GM18498 (cell line): Measurements from ENCODE around the gene SFRP5.

ENCODE experiments used
- ATAC-seq: cut with Tn5 transposase; IDR thresholded peaks from one replicate; pipeline ENCODE4 v1.9.1; 2021; ENCODE audit warnings: mild to moderate bottlenecking, moderate library complexity; ENCODE audit not compliant: unreplicated experiment

The SFRP5 gene

DNA sequence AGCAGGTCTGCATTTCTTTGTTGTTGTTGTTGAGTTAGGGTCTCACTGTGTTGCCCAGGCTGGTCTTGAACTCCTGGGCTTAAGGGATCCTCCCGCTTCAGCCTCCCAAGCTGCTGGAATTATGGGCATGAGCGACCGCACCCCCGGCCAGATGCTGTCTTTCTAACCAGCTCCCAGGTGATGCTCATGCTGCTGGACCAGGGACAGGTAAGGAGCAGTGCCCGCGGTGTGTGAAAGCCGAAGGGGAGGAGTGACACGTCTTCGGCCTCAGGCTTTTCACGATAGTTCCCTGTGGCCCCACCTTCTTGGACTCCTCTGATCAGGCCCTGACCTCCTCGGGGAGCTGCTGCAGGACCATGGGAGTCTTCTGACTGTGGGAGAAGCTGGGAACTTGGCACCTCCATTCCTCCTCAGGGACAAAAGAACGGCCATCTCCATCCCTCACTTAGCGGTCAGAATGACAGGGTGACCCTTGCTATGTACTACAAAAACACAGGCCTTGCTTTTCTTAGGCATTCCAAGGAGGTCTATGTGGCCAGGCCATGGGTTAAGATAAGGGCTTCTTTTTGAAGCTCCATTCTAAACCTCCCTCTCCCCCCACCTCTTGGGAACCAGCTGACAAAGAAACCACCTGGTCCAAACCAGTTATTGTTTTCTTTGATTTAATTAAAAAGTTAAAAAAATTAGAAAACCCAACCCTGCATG lies 5.5 kb downstream of the SFRP5 start:
- no peak for ATAC-seq

DNA sequence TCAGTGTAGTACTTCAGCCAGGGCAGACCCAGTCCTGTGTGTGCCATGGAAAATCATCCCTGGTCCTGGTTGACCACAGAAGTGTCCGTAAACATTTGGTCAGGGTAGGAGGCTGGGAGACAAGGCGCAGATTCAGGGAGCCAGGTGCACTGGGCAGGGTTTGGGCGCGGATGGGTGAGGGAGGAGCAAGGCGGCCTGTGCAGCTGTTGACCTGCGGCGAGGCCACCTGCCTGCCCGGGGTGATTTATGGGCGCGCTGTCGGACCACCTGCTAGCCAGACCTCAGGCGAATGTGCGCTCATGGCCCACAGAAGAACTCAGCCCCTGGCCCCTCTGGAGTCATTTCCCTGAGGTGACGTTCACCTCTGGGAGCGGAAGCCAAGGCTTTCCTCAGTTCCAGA lies 6.6 kb downstream of the SFRP5 start:
- no peak for ATAC-seq

DNA sequence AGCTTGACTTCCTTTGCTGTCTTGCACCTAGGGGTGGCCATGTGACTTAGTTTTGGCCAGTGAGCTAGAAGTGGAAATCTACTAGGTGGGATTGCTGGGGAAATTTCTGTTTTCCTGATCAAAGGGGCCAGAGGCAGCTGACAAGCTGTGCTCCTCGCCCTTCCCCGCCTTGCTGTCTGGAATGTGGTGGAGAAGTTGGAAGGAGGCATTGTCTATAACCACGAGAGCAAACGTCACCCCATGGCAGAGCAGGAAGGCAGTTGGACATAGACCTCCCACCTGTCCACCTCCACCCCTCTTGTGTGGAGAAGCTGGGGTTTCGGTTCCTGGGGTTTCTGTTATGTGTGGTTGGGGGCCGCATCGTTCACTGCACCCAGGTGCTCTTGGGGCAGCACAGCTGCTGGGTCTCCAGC lies 7.3 kb downstream of the SFRP5 start:
- ATAC-seq = no peak

GRCh38 chr10:97763947-97764346 lies 7.9 kb downstream of the SFRP5 start:
- no peak for ATAC-seq

- ATAC-seq = no peak
Observed at GRCh38 chr10:97763411-97763810, 8.4 kb downstream of the SFRP5 start.

DNA sequence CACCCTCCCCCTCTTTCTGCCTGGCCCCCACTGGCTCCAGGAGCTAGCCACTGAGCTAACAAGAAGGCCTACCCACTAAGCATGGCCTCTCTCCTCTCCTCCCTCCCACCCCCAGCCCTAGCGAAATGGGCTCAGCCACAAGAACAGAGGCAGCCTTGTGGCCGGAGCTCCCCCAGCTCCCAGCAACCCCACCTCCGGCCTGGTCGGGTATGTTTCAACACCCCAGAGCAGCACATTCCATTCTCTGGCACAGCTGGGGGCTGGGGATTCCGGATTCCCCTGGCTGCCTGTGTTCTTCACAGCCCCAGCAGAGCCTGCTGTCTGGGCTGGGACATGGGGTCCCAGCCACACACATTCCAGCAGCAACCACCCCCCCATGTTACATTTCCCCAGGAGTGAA lies 9.0 kb downstream of the SFRP5 start:
- no peak for ATAC-seq

DNA sequence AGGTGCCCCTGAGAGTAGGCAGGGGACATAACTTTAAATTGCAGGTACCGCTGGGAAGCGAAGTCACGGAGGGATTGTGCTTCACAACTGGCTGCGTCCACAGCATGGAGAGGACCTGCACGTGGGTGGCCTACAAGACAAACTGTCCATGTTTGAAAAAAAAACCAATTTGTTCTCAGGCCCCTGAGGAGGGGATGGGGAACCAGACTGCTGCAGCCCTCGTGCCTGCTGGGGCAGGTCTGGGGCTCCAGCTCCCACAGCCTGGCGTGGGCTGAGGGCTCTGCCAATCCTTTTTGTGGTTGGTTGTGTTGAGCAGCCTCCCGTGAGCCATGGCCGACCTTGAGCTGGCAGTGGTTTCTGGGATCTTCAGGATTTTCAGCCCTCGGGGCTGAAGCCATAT lies 9.7 kb downstream of the SFRP5 start:
- ATAC-seq = no peak

DNA sequence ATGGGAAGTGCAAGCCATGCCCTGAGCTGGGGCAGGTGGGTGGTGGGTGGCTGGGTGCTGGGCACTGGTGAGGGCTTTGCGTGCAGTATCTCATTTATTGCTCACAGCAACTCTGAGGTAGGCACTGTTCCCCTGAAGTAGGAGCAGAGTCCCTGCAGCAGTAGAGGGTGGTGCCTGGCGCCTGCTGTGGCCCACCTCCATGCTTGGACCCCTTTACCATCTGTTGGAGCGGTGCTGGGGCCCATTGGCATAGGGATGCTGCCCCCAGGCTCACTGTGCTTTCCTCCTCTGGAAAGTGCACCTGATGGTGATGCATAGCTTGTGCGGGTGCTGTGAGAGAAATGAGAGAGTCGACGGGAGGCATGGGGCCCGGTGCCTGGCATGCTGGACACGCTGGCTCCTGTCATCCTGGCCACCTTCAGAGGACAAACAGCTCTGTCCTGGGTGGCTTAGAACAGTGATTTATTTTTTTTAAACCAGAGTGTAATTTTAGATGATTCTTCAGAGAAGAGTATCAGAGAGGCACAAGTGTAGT lies 10.4 kb downstream of the SFRP5 start:
- no peak for ATAC-seq

GRCh38 chr10:97760461-97761257 lies 11.1 kb downstream of the SFRP5 start:
- no peak for ATAC-seq

- no peak for ATAC-seq
Observed at GRCh38 chr10:97759946-97760345, 11.9 kb downstream of the SFRP5 start.

GRCh38 chr10:97759158-97759887 lies 12.5 kb downstream of the SFRP5 start:
- ATAC-seq = peak; percentile 61

- no peak for ATAC-seq
Observed at GRCh38 chr10:97757471-97757870, 14.3 kb downstream of the SFRP5 start.

GRCh38 chr10:97755718-97756117 lies 16.1 kb downstream of the SFRP5 start:
- ATAC-seq = no peak

GRCh38 chr10:97754726-97755125 lies 17.1 kb downstream of the SFRP5 start:
- no peak for ATAC-seq

GRCh38 chr10:97752956-97753355 lies 18.8 kb downstream of the SFRP5 start:
- no peak for ATAC-seq

DNA sequence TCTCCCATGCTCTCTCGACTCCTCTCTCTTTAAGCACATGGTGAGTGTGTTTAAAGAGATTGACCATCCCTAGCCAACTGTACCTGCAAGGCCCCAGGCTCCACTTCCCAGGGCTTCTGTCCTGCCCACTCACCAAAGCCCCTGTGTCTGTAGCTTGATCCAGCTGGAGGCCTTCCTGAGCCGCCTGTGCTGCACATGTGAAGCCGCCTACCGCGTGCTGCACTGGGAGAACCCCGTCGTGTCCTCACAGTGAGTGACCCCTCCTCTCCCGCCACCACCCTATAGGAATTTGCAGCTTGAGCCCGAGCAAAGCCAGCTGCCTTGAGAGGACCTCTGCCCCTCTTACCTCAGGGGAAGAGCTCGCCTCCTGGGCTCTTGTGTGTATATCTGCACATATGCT lies 23.7 kb downstream of the SFRP5 start:
- no peak for ATAC-seq

DNA sequence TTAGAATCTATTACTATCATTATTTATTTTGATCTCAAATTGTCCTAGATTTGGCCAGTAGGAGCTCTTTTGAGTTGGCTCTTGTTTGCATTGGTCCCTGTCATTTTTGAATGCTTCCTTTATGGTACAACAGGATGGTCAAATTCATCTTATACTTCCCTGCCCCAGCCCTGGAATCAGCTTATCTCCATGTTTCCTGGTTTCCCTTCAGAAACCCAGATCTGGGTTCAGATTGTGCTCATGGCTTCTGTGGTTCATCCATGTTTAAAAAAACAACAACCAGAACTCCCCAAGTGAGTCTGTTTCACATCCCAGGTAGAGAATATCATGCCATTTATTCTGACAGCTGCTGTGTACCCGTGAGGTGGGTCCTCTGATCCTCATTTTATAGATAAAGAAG lies 24.2 kb downstream of the SFRP5 start:
- no peak for ATAC-seq

- no peak for ATAC-seq
Observed at GRCh38 chr10:97744405-97745035, 27.3 kb downstream of the SFRP5 start.

GRCh38 chr10:97743169-97743943 lies 28.4 kb downstream of the SFRP5 start:
- no peak for ATAC-seq

GRCh38 chr10:97740613-97741012 lies 31.2 kb downstream of the SFRP5 start:
- no peak for ATAC-seq
